Keratinocyte (primary cell): Measurements from ENCODE around the gene TRIM28. TPM values are rescaled to one million over a fixed set of nuclear protein-coding genes. Genes with fewer than 3 reads are reported as not detected.

Experiments
- DNase-seq: peaks from one replicate; pipeline ENCODE4 v3.0.0-alpha.2; 2011; ENCODE audit warnings: low read depth, missing footprints, low spot score
- FAIRE-seq: peaks from 2 replicates; lab custom pipeline; 2011; peaks lifted over from hg19 to GRCh38; lab: Jason Lieb, UNC
- H2AFZ ChIP-seq: 2 replicates; pipeline ENCODE4 v1.6.0; 2012; ENCODE audit warnings: low read length, control low read depth, inconsistent platforms; ENCODE audit not compliant: control insufficient read depth
- H3K27ac ChIP-seq: 2 replicates; pipeline ENCODE4 v1.5.1; 2011; ENCODE audit warnings: low read length; ENCODE audit not compliant: control insufficient read depth, insufficient read depth
- H3K27me3 ChIP-seq: 3 replicates; pipeline ENCODE4 v1.6.0; 2011; ENCODE audit warnings: low read length; ENCODE audit not compliant: control insufficient read depth, insufficient read depth; ENCODE audit errors: extremely low read depth
- H3K36me3 ChIP-seq, 2 experiments: 2 replicates in 1 of 2; 3 replicates in 1 of 2; pipeline ENCODE4 v1.5.1; 2011; ENCODE audit warnings: low read length in 2 of 2, mild to moderate bottlenecking in 1 of 2; ENCODE audit not compliant: control insufficient read depth in 2 of 2, insufficient read depth in 2 of 2; ENCODE audit errors: extremely low read depth in 1 of 2
- H3K4me1 ChIP-seq: 3 replicates; pipeline ENCODE4 v1.5.1; 2011; ENCODE audit warnings: low read length; ENCODE audit not compliant: control insufficient read depth, insufficient read depth; ENCODE audit errors: extremely low read depth
- H3K4me2 ChIP-seq: 3 replicates; pipeline ENCODE4 v1.6.0; 2011; ENCODE audit warnings: low read depth, low read length; ENCODE audit not compliant: control insufficient read depth, insufficient read depth; ENCODE audit errors: extremely low read depth
- H3K4me3 ChIP-seq, 3 experiments: fragments of 200-600 bp in 1 of 3; sonication (generic) in 1 of 3; 2 replicates in 2 of 3; 3 replicates in 1 of 3; pipeline ENCODE4 v1.5.1; 2011 to 2016; ENCODE audit warnings: low read length in 3 of 3, mild to moderate bottlenecking in 3 of 3, control low read depth in 2 of 3, inconsistent platforms in 1 of 3, low read depth in 1 of 3, mixed read lengths in 1 of 3, mixed run types in 1 of 3, moderate library complexity in 1 of 3; ENCODE audit not compliant: control insufficient read depth in 2 of 3, insufficient read depth in 2 of 3; ENCODE audit errors: extremely low read depth in 1 of 3
- H3K79me2 ChIP-seq: 2 replicates; pipeline ENCODE4 v1.6.0; 2012; ENCODE audit warnings: low read length; ENCODE audit not compliant: control insufficient read depth, insufficient read depth
- H3K9ac ChIP-seq: 3 replicates; pipeline ENCODE4 v1.6.0; 2011; ENCODE audit warnings: low read length; ENCODE audit not compliant: control insufficient read depth, insufficient read depth; ENCODE audit errors: extremely low read depth
- H3K9me1 ChIP-seq: 3 replicates; pipeline ENCODE4 v1.6.0; 2011; ENCODE audit warnings: low read length; ENCODE audit not compliant: control insufficient read depth, insufficient read depth; ENCODE audit errors: extremely low read depth
- H3K9me3 ChIP-seq: 2 replicates; pipeline ENCODE4 v1.5.1; 2012; ENCODE audit warnings: low read depth, low read length; ENCODE audit not compliant: control insufficient read depth
- H4K20me1 ChIP-seq: 3 replicates; pipeline ENCODE4 v1.6.0; 2011; ENCODE audit warnings: low read length; ENCODE audit not compliant: control insufficient read depth, insufficient read depth; ENCODE audit errors: extremely low read depth
- CTCF ChIP-seq, 3 experiments: IDR thresholded peaks in 1 of 3; conservative IDR thresholded peaks in 1 of 3; optimal IDR thresholded peaks in 1 of 3; 2 replicates in 2 of 3; 3 replicates in 1 of 3; pipeline versions ENCODE3 to v1.5.1; 2011; ENCODE audit warnings: low read length in 3 of 3, mild to moderate bottlenecking in 3 of 3, moderate library complexity in 2 of 3, control low read depth in 1 of 3, inconsistent platforms in 1 of 3; ENCODE audit not compliant: insufficient read depth in 2 of 3; ENCODE audit errors: extremely low read depth in 1 of 3
- EZH2 ChIP-seq: IDR thresholded peaks from one replicate; pipeline ENCODE4 v1.6.1; 2012; ENCODE audit warnings: inconsistent platforms, mild to moderate bottlenecking, low read length, moderate library complexity
- dilution Hi-C: fragments of 300-500 bp; cut with MboI; formaldehyde crosslinking; loops from one replicate; pipeline ENCODE4 v1.7.0; 2020; ENCODE audit warnings: low sequenced_read_pairs; ENCODE audit not compliant: extremely low pct_ligation_motif_present
- polyA plus RNA-seq, 5 experiments: library from polyadenylated mRNA; depleted of rRNA in 3 of 5; stranded (reverse) in 3 of 5; stranded (forward) in 1 of 5; unstranded in 1 of 5; fragments of >200 nt; gene quantifications; 1 replicate in 1 of 5; 2 replicates in 3 of 5; 3 replicates in 1 of 5; pipeline versions ENCODE4 v1.2.1 to v1.2.3, GENCODE V29; 2011 to 2012; ENCODE audit warnings: missing spikeins in 2 of 5, low read depth in 1 of 5, low replicate concordance in 1 of 5

Gene TRIM28
- polyA plus RNA-seq, 1 donor (not counting 4 experiments of a cell fraction or from before 2014, with no cell fraction given) = 290 TPM

- Histone ChIP-seq H4K20me1 (no peaks in the 10 kb centered on the region), H2AFZ (no peak overlapping the region), H3K27me3 (no peaks in the 10 kb centered on the region), H3K4me2 (no peak overlapping the region), H3K9me3 (no peaks in the 10 kb centered on the region), H3K9ac (no peak overlapping the region), H3K79me2 (peaks cover 3% of the 10 kb centered on the region), H3K27ac (no peak overlapping the region), H3K36me3 (peaks cover 5 to 16% of the 10 kb centered on the region in 2 experiments), H3K9me1 (peaks cover 2% of the 10 kb centered on the region), H3K4me3 (no peak overlapping the region), H3K4me1 (no peaks in the 10 kb centered on the region)
- no peak for FAIRE-seq
- dilution Hi-C loops = no loop called here
- no peak for DNase-seq
- TF ChIP-seq CTCF (optimal IDR thresholded peaks at IDR 0.05 in 1 of 3, IDR thresholded peaks at IDR 0.05 in 1 of 3, conservative IDR thresholded peaks at IDR 0.05 in 1 of 3; ENCODE audit: extremely low read depth in 1 of 3, insufficient read depth in 2 of 3, low read length in 3 of 3) (no peak), EZH2 (no peak)
Observed at GRCh38 chr19:58584498-58585441, 40.9 kb downstream of the TRIM28 start.

GRCh38 chr19:58585442-58586132, 41.7 kb downstream of the TRIM28 start:
- Histone ChIP-seq H3K36me3 (peaks cover 5 to 16% of the 10 kb centered on the region in 2 experiments), H3K4me2 (no peak overlapping the region), H3K9me1 (peaks cover 2% of the 10 kb centered on the region), H3K79me2 (peaks cover 3% of the 10 kb centered on the region), H3K4me3 (no peak overlapping the region), H3K9me3 (no peaks in the 10 kb centered on the region), H4K20me1 (no peaks in the 10 kb centered on the region), H3K27ac (no peak overlapping the region), H3K4me1 (no peaks in the 10 kb centered on the region), H3K9ac (no peak overlapping the region), H3K27me3 (no peaks in the 10 kb centered on the region), H2AFZ (no peak overlapping the region)
- FAIRE-seq = no peak
- dilution Hi-C loops = no loop called here
- no peak for DNase-seq
- no peak for TF ChIP-seq EZH2
- no peak for TF ChIP-seq CTCF (optimal IDR thresholded peaks at IDR 0.05 in 1 of 3, IDR thresholded peaks at IDR 0.05 in 1 of 3, conservative IDR thresholded peaks at IDR 0.05 in 1 of 3; ENCODE audit: extremely low read depth in 1 of 3, insufficient read depth in 2 of 3, low read length in 3 of 3)
